Stimulated activated CD4-positive, alpha-beta T cell treated with anti-CD3 and anti-CD28 coated beads, Interleukin-12 subunit alpha, Interleukin-12 subunit beta, amount 100 ng/mL, for 4 hours (primary cell): ENCODE results near the gene PLEKHB1.
"Not testable (repeated sequence)": the region's sequence is repeated elsewhere in the genome, so short reads cannot be mapped to it uniquely, and the experiment has no call there.

Source experiments
- DNase-seq: peaks from one replicate; pipeline ENCODE4 v3.0.0-alpha.2; 2020

PLEKHB1 gene

DNA sequence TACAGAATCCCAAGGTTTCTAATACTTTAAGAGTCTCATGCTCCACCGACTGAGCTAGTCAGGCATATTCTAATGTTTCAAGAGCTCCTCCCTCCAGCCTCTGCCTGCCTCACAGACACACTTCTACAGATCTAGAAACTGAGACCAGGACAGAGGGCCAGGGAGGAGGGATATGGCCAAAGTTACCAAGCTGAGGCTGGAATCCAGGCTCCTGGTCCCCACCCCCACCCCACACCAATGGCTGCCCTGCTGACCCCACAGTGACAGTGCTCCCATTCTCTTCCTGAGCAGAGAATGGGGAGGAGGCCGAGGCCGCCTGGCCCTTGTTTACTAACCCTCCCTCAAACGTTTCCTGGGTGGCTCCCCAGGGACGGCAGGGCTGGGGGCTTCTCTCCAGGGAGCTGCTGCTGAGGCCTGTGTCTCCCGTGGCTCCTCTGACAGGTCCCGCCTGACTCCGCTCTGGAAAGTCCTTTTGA is 2.2 kb downstream of the PLEKHB1 start:
- DNase-seq = no peak

DNA sequence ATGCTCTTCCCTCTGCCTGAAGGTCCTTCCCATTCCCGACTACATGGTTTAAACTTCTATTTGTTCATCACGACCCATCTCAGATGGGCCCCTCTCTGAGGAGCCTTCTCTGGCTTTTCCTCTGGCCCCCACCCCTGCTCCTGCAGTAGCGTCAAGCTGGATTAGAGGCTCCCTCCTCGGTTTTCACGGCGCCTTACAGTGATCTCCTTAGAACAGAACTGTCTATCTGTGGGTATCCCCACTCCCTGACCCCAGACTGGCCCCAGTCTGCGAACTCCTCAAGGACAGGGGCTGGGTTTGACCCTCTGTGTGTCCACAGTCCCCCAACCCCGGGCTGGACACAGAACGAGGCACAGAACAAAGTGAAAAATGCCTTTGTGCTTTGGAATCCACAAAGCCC is 2.8 kb downstream of the PLEKHB1 start:
- DNase-seq = no peak

DNA sequence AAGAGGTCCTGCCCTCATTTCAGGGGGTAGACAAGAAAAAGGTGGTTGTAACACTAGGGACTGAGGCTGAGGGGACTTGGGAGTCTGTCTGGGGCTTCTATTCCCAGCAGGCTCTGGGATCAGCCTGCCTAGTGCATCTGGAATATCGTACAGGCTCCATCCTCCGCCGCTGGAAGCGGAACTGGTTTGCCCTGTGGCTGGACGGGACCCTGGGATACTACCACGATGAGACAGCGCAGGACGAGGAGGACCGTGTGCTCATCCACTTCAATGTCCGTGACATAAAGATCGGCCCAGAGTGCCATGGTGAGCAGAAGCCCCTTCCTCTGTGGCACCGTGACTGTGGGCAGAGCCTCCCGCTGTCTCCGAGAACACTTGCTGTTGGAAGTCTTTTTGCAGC is 4.0 kb downstream of the PLEKHB1 start:
- no peak for DNase-seq

DNA sequence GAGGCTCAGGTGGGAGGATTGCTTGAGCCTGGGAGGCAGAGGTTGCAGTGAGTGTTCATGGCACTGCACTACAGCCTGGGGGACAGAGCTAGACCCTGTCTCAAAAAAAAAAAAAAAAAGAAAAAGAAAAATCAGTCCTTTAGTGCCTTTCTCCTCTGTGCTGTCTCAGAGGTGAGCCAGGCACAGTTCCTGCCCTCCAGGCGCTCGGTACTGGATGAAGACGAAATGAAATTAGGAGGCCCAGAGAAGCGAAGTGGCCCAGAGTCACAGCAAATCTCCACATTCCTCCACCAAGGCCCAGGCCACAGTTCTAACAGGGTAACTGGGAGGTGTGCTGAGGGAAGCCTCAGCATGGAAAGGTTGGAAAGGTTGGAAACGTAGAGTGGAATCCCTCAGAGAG is 4.9 kb downstream of the PLEKHB1 start:
- DNase-seq = no peak

DNA sequence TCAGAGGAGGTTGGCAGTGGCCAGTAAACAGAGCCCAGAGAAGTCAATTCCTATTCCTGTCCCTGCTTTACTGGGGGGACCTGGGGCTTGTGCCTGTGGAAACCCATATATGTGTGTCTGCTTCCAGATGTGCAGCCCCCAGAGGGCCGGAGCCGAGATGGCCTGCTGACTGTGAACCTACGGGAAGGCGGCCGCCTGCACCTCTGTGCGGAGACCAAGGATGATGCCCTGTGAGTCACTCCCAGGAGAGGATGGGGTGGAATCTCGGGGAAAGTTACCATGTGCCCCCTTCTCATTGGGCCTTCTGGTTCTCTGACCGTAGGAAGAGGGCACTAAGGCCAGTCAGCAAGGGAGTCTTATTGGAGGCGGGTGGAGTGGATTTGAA is 5.3 kb downstream of the PLEKHB1 start:
- no peak for DNase-seq

DNA sequence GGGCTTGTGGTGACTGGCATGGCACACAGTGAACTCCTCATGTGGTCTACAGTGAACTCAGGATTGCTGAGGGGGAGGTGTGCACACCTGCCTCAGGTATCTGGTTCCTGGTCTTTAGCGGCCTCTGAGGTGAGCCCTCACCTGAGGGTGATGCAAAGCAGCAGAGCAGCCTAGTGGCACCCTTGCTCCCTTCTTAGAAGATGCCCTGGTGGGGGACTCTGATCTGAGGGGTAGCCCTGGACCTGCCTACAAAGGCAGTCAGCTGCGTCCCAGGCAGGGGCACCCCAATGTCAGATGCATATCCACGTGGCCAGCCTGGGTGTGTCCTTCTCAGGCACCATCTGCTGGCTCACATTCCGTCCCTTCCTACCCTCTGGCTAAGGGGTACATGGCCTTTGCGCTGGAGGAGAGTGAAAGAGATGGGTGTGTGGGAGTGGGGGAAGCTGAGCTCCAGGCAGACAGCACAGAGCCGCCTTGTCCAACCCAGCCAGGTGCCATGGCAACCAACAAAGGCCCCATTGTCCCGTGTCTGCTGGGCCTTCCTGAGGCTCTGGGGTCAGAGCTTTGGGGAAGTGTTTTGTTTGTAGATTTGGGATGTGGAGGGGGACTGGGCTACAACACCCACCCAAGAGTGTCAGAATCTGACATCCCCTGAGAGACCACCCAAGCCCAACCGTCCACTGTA is 5.8 kb downstream of the PLEKHB1 start:
- no peak for DNase-seq

DNA sequence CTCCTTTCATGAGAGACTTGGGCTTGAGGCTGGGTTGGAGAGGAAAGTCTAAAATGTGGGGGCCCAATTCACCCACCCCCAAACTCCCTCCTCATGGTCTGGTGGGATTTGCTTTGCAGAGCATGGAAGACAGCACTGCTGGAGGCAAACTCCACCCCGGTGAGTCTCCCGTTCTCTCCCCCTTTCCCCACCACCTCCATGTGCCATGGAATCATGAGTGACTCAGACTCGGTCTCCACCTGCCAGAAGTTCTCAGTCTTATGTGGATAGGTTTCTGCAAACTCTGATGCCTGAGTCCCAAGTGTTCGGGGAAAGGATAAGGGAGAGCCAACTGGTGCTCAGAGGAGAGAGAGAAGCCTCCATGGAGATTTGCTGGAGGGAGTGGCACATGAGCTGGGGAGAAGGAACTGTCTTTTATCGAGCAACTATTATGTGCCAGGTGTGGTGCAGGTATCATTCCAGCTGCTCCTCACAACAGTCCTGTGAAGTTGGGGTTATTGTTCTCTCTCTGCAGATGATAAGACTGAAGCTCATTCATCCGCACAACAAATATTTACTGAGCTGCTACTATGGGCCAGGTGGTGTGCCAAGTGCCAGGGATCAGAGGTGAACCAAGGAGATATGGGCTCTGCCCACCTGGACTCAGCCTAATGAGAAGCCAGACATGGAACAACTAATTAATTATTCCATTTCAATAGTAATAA is 6.6 kb downstream of the PLEKHB1 start:
- DNase-seq = no peak

DNA sequence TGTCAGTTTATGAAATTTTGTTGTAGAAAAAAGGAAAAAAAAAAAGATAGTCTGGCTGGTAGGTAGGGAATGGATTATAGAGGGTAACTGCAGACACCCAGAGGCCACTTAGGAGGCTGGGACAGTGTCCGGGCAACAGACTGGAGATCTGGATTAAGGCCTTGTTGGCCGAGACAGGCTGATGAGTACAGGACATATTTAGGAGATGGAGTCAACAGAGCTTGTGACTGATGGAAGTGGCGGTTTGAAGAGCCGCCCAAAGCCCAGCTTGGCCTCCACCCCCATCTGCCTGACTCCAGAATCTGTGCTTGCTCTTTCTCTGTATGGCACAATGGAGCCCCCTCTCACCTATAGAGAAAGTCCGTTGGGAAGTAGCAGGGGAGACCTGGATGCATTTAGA is 7.6 kb downstream of the PLEKHB1 start:
- no peak for DNase-seq

DNA sequence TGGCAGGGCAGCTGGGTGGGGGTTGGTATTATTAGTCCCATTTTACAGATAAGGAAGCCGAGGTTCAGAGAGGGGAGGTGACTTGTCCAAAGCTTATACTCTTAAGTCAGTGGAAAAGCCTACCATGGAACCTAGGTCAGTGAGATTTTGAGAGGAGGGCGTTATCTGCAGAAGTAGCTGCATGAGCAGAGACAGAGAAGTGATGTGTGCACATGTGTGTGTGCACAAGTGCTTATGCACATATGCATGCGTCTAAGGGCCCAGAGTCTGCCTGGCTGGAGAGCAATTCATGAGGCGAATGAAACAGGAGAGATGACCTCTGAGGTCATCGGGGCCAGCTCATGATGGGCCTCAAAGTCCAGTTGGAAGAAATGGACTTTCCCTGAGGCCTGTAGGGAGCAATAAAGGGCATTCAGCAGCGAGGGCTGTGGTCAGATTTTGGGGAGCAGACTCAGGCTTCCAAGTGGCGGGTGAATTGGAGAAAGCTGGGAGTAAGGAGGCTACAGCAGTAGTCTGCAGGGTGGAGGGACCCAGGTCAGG is 8.2 kb downstream of the PLEKHB1 start:
- DNase-seq = no peak

DNA sequence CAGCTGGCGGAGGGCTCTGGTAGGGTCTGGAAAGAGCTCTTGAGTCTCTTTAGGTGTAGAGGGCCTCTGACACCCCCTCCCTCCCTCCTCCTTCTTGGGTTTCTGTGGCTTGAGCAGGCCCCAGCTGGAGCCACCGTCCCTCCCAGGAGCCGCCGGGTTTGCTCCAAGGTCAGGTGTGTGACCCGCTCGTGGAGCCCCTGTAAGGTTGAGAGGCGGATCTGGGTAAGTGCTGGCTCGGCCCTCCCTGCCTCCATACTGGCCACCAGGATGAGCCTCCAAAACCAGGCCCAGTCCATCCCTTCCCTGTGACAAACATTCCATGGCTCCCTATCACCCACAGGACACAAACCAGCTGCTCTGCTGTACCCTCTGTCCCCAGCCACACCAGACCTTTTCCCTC is 9.3 kb downstream of the PLEKHB1 start:
- DNase-seq = no peak

DNA sequence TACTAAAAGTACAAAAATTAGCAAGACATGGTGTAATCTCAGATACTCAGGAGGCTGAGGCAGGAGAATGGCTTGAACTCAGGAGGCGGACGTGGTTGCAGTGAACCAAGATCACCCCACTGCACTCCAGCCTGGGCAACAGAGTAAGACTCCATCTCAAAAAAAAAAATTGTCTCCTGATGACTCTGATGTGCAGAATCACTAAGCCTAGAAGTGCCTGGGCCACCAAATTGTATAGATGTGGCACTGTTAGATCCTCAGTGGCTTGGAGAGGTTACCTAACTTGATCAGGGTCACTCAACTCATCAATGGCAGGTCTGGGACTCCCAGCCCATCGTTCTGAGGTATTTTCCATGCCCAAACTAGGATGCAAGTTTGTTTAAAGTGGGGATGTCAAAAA is 10.6 kb downstream of the PLEKHB1 start:
- DNase-seq = no peak

DNA sequence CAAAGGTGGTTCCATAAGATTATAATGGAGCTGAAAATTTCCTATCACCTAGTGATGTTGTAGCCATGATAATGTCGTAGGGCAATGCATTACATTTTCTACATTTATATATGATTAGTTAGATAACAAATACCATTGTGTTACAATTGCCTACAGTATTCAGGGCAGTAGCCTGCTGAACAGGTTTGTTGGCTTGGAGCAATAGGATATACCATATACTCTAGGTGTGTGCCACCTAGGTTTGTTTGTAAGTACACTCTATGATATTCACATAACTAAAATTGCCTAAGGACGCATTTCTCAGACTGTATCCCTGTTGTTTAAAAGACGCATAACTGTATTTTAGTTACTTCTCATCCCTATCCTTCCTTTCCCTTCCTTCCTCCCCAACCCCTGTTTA is 13.6 kb downstream of the PLEKHB1 start:
- no peak for DNase-seq

DNA sequence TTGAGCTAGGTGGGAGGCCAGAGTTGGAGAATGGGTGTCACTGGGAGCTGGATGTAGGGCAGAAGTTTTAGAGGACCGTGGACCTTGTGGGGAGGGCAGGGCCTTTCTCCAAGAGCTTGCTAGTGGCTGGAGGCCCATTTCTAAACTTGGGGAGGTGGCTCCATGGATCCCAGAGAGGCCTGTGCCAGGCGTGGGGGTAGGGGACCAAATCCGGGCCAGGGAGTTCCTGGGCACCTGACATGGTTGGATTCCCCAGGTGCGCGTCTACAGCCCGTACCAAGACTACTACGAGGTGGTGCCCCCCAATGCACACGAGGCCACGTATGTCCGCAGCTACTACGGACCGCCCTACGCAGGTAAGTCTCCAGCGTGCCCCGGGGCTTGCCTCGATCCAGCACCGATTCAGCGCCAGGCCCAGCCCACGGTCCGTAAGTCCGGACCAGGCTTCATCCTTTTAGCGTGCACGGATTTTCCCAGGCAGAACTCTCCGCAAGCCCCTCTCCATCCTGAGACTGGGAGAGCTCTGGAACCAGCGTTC is 14.2 kb downstream of the PLEKHB1 start:
- no peak for DNase-seq

DNA sequence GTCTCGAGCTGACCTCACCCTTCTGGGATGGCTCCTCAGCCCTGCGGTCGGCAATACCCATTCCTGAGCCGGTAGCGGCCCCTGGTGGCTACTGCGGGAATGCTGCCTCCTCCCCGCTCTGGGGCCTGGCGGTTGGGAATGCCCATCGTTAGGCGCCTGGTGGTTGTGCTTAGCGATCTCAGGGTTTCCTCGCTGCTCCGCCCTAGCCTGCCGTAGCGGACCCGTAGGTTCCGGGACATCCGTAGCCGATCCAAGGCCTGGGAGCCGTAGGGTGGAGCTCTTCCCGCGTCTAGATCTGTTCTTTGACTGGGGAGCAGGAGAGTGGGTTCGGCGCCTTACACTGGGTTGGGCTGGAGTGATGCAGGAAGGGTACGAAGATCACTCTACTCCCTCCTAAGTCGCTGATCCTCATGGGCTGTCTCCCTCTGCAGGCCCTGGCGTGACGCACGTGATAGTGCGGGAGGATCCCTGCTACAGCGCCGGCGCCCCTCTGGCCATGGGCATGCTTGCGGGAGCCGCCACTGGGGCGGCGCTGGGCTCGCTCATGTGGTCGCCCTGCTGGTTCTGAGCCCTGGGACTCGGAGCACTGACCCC is 14.8 kb downstream of the PLEKHB1 start:
- DNase-seq = peak; percentile 88

DNA sequence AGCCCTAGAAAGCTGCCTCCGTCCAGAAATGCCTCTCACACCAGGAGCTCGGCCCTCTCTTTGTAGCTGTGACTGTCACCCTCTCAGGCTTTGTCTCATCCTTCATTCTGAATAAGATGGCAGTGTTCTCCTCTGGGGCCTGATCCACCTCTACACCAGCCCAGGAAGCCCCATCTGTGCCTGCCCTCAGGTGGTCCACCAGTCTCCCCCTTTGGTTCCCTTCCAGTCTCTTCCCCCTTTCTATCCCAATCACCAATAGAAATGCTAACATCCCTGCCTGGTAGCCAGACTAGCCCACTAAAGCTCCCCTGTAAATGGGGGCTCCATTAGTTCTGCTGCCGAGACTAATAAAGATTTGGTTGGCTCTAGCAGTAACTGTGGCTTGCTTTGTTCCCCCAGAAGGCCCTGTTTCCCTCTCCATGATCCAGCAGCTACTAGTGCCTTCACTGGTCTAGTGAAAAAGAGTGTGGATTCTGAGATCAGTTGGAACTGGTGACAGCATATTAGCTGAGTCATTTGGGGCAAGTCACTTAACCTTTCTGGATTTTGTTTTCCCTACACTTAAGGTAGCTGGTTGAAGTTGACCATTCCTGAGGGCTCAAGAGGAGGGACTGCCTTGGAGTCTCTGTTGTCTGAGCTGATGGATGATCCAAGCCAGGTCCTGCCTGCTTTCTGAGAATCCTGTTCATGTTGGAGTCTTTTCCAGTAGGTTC is 16.2 kb downstream of the PLEKHB1 start:
- no peak for DNase-seq

DNA sequence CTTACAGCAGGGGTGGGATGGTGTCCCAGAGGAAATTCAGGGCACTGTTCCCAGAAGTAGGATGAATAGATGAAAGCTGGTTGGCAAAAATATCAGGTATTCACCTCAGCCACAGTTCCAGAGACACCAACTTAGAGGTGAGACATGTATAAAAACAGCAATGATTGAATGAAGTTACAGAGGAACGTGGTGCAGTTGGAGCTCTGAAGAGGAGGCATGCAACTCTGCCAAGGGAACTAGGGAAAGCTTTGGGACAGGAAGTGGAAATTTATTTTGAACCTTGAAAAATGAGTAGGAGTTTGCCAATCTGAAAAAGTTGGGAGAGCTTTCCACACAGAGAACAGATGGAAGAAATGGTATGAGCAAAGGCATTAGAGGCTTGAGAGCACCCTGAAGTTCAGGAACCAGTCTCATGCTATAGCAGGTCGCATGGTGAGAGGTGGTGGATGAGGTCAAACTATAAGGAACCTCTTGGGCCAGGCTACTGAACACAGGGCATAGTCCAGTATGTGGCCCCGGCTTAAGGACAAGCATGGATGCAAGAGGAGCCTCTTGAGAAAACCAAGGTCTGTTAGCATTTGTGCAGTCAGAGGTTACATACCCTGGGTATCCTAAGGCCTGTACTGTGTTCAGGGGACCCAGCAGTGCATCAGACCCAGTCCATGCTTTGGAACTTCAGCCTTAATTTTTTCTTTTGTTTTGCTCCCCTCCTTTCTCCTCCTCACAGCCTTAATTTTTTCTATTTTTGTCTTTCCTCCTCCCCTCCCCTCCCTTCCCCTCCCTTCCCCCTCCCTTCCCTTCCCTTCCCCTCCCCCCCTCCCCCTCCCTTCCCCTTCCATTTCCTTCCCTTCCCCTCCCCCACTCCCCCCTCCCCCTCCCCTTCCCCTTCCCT is 17.5 kb downstream of the PLEKHB1 start:
- DNase-seq = no peak

DNA sequence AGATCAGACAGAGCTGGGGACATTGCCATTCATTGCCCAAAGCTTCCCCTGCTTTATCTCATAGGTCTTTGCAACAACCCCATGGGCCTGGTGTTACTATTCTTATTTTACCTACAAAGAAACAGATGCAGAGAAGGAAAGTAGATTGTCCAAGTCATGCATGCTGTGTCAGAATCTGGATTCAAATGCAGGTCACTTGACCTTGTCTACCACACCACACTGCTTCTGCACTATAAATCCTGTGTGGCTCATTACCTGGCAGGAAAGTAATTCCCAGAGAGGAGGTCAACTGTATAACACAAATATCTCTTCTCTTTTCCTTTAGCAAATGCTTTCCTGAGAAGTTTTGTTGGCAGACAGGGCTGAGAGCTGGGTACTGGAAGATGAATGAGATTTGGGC is 18.5 kb downstream of the PLEKHB1 start:
- no peak for DNase-seq

DNA sequence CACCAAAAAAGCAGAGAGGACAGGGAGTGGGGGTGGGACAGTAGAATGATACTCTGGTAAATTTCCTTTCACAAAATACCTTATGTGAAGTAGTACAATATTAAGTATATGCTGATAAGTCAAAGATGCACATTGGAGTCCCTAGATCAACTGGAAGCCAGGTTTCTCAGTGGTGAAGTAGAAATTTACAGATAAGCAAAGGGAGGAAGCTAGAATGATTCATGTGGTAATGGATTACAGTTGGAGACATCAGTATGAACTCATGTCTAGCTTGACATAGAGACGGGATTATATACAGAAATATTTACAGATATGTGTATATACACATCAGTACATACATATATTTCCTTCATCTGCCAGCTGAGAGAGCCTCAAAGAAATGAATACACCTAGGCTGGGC is 21.5 kb downstream of the PLEKHB1 start:
- DNase-seq = no peak

DNA sequence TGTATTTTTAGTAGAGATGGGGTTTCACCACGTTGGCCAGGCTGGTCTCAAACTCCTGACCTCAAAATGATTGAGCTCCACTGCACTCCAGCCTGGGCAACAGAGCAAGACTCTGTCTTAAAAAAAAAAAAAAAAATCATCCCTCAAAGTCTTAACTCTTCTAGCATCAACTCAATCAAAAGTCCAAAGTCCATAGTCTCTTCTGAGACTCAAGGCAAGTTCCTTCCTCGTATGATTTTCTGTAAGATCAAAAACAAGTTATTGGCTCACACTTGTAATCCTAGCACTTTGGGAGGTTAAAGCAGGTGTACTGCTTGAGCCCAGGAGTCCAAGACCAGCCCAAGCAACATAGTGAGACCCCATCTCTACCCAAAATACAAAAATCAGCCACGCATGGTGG is 24.4 kb downstream of the PLEKHB1 start:
- no peak for DNase-seq

DNA sequence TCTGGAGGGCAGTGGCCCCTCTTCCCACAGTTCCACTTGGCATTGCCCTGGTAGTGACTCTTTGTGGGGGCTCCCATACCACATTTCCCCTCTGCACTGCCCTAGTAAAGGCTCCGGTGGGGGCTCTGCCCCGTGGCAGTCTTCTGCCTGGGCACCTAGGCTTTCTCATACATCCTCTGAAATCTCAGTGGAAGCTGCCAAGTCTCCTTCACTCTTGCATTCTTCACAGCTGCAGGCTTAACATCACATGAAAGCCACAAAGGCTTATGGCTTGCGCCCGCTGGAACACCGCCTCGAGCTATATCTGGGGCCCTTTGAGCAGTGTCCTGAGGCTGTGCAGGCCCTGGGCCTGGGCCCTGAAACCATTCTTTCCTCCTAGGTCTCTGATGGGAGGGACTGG is 25.3 kb downstream of the PLEKHB1 start:
- no peak for DNase-seq

DNA sequence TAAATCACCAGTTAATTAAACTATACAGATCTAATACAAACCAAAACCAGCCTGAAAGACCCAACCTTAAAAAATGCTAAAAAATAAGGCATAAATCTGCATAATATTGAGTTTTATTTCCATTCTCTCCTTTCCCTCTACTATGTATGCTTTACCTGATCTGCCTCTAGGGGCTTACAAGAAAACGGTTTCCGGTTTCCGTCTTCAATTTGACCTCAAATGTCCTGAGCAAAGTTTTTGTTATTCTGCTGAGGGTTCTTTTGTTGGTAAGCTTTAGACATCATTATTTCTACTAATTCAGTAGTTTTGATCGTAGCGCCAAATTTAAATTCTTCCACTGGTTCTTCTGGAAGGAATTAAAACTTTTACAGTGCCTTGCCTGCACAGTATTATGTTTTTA is 30.2 kb downstream of the PLEKHB1 start:
- DNase-seq = not testable (repeated sequence)

DNA sequence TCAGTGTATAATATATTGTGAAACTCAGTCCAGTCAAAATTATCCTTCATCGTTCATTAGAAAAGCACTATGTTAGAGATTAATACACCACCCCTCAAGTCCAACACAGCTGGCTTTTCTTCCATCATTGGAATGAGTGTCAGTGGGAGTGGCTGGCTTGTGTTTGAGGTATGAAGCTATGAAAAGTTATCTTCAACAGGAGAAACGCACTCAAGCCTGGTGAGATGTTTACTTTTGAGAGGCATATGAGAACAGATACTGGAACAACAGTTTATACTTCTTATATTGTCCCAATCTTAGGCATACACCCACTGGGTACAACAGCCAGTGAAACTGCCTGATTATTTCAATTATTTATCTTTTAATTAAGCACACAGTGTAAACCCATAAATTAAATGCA is 34.3 kb downstream of the PLEKHB1 start:
- DNase-seq = no peak
